HG03097 (cell line): Measurements from ENCODE around the gene MAPK13.
"Not testable (repeated sequence)": the region's sequence is repeated elsewhere in the genome, so short reads cannot be mapped to it uniquely, and the experiment has no call there.

Experiments used
- ATAC-seq: cut with Tn5 transposase; IDR thresholded peaks from one replicate; pipeline ENCODE4 v1.9.1; 2021; ENCODE audit not compliant: unreplicated experiment, low FRiP score

MAPK13 gene

DNA sequence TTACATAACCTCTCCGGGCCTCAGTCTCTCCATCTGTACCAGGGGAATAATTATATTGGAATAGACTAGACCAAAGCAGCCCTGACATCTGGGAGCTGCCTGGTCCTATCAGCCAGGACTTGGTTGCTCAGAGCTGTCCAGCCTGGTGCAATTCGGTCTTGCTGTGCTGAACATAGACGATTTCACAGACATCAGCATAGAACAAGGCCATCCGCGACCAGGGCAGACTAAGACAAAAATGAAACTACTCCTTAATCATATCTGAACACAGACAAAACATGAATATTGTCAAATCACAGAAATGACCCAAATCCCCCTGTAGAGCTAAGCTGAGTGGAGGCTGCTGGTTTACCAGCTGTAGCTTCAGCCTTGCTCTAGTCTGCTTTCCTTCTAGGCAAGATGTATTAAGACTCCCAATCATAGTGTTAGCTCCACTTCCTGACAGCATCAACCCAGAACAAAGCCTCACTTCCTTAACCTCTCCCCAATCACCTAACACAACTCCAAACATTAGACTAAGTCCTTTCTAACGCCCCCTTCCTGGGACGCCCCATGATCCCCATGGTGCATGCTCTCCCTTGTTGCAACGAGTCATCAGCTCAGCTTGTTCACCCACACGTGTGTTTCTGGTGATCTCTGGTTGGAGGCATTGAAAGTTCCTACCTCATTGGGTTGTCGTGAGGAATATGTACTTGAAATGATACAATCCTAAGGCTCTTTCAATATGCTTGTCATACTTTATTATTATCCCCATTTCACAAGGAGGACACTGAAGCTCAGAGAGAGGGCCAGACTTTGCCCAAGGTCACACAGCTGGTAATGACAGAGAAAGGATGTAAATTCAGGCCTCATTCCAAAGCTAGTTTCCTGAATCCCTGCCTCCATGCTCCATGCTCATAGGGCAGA lies 3.5 kb upstream of the MAPK13 start:
- ATAC-seq, result no peak

DNA sequence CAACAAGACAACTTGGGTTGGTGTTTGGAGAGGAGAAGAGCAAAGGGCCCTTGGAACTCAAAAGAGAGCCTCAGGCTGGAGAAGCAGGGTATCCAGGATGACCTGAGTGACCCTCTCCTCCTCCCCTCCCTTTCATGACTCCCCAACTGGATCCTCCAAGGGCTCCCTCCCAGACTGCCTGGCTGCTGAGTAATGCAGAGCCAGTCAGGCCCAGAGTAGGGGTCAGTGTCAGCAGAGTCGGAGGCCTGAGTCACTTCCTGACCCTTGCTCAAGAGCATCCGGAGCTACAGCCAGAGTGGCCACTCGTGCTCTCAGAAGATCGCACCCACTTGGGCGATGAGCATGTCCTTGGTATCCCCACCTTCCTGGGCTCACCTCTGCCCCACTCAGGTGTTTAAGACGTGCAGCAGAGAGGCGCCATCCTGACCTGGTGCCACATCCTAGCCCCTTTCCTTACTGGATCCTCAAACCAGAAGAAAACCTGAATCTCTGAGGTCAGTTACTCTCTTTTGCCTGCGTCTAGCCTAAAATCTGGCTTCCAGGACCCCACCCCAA lies 2.8 kb upstream of the MAPK13 start:
- ATAC-seq, result no peak

DNA sequence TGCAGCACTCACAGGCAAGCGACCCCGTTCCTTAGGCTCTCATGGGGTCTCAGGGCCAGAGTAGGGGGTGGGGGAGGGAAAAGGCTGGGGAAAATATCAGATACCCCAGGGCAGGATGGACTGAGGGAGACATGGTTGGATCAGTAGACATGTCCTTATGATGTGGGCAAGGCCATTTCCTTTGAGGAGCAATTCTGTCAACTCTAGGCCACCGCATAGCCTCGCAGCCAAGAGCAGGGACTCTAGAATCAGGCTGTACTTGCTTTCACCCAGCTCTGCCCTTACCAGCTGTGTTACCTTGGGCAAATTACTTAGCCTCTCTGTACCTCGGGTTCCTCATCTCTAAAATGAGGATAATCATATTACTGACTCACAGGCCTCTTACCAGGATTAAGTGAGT lies 2.2 kb upstream of the MAPK13 start:
- ATAC-seq, result no peak

DNA sequence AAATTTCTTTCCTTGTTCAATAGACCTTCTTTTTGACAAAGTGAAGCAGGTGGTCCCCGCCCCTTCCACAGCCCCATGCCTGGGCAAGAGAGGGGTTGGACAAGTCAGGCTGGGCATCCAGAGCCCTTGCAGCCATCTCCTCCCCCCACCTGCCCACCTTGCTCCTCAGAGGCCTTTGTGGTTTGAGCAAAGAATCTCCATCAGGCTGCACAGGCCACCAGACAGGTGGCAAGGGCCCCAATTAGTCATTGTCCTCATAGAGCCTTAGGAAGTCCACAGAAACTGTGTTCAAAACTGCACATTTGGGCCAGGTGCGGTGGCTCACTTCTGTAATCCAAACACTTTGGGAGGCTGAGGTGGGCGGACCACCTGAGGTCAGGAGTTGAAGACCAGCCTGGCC lies 1.5 kb upstream of the MAPK13 start:
- ATAC-seq, result no peak

DNA sequence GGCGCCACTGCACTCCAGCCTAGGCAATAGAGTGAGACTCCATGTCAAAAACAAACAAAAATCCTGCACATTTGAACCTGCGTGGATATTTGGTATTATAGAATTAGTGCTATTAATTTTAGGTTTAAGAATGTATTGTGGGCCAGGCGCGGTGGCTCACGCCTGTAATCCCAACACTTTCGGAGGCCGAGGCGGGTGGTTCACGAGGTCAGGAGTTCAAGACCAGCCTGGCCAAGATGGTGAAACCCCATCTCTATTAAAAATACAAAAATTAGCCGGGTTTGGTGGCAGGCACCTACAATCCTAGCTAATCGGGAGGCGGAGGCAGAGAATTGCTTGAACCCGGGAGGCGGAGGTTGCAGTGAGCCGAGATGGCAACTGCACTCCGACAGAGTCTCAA lies 979 bp upstream of the MAPK13 start:
- ATAC-seq, result not testable (repeated sequence)

DNA sequence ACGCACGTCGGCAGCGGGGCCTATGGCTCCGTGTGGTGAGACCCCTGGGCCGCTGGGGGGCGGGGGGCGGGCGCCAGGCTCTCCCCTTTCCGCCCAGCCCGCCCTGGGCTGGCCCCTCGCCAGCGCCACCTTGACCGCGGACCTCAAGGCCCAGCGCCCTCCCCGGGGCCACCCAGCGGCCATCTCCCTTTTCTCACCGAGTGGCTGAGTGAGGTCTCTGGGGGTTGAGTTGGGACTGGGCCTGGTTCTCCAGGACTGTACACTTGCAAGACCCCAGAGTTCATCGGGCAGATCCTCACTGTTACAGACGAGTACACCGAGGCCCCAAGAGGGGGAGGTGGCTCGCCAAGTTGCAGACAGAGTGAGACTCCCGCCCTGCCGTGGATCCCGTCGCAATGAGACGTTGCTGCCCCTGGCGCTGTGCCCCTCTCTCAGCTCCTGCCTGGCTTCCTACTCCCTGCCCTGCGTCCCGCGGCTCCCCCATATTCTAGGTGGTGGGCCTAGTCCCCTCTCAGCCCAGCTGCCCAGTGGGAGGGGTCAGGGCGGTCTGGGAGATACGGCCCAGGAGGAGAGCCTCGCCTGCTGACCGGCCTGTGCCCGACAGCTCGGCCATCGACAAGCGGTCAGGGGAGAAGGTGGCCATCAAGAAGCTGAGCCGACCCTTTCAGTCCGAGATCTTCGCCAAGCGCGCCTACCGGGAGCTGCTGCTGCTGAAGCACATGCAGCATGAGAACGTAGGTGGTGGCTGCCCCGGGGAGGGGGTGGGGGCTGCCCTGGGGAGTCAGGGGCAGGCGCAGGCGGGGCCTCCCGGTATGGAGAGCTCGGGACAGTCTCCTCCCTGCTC lies 576 bp downstream of the MAPK13 start:
- ATAC-seq, result no peak

DNA sequence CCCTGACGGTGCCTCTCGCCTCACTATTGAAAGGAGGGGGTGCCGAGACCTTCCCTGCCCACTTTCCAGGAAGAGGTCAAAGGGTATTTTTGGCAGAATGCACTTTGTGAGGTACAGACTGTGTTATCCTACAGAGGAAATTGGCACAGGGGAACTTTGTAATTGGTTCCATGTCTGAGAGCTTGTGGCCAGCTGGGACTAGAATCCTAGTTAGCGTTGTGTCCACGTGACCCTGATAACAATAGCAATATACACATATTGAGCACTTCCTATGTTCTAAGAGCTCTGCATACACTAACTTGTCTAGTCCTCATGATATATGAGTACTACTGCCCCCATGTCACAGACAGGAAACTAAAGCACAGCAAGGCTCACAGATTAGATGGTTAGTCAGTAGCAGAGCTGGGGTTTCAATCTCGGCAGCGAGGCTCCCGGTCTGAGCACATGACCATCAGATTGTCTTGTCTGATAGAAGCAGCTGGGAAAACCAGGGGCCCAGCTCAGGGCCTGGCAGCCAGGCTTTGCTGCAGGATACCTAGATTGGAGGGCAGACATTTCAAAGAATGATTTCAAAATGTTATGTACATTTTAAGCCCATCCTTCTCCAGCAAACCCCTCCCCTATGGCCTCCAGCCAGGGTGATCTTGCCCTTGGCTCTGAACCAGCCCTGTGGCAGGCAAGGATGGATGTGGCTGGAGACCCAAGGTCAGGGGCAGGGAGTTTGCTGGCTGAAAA lies 1.4 kb downstream of the MAPK13 start:
- ATAC-seq, result peak; percentile 87

DNA sequence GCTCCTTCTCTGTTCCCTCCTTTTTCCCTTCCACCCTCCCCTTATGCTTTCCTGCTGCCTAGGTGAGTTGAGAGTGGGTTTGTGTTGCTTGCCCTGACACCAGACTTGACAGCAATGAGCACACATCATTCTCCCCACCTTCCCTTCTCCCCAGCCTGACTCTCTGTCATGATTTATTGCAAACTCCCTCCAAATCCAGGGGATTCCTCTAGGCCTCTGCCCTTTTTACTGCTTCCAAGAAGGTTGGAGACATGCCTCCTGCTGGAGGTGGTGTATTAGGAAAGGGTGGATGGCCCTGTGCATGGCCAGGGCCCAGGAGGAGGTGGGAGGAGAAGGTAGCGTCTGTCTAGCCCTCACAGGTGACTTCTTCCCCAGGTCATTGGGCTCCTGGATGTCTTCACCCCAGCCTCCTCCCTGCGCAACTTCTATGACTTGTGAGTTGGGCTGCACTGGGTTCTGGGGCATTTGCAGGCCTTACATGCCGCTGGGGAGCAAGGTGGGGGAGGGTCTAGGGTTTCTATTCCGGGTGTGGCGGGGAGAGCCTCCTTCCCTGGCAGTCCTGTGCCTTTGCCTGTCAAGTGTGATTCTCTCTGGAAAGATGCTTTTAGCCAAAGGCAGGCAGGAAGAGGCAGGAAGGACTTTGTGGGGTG lies 2.1 kb downstream of the MAPK13 start:
- ATAC-seq, result no peak

DNA sequence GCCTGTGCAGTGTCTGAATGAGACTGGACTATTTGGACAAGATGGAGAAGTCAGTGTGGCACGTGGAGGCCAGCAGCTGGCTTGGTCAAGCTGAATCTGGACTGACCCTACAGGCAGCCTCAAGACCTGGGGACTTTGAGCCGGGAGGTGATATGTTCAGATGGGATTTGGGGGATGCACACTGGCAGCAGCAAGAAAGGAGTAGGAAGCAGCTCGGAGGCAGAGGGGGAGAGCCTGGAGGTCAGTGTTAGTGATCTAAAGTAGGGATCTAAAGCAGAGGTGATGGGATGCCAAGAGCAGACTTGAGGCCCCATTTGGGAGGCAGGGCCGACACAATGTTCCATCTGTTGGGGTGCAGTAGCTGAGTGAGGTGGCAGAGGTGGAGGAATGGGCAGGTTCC lies 2.8 kb downstream of the MAPK13 start:
- no peak for ATAC-seq

DNA sequence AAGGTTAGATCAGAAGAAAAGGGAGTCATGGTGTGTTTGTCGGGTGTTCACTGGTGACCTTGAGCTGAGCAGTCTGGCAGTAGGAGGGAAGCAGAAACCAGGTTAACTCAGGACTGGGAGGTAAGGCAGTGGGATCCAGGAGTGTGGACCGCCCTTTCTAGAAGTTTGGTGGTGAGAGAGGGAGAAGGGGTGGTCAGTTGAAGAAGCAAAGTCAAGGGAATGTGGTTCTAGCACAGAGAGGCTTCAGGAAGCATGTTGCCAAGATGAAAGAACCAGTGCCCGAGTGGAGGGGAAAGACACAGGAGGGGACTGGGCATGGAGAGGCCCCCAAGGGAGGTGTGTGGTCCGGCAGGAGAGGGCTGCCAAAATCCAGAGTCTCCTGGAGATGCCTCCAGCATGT lies 3.6 kb downstream of the MAPK13 start:
- ATAC-seq, result no peak

DNA sequence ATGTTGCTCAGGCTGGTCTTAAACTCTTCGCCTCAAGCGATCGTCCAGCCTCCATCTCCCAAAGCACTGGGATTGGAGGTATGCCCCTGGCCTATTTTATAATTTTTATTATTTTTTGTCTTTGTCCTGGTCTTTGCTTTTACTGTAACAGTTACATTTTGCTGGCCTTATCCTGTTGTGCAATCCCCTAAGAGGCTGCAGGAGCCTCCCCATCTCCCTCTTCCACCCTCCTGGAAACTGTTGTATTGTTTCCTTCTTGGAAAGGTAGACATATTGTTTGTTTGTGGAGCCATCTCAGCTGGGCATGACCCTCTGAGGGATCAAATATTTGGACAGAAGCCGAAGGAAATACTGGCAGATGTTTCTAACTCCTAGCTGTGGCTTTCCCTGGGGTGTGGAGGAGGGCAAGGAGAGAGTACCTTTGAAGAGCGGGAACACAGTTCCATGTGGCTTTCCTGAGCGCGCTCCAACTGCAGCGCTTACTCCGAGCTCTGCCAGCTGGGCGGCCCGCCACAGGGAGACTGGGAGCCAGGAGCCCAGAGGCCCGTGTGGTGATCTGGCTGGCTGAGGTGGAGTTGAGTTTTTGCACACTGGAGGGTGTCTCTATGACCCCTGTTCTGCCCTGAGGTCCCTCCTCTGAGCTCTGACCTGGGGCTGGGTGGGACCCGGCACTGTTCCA lies 4.9 kb downstream of the MAPK13 start:
- ATAC-seq, result no peak

DNA sequence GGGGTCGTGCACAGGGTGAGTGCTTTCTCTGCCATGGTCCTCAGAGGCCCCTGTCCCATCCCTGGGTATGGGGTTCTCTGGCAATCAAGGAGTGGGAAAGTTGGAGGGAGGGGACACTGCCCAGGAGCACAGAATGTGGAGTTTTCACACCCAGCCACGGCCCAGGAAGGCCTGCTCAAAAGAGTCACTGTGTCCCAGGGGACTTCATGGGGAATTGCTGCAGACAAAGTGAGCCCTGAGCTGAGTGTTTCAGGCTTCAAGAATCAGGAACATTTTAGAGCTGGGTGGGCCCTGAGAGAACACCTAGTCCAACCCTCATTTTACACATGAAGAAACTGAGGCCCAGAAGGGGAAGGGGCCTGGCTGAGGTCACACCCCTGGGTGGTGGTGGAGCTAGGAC lies 5.7 kb downstream of the MAPK13 start:
- no peak for ATAC-seq

DNA sequence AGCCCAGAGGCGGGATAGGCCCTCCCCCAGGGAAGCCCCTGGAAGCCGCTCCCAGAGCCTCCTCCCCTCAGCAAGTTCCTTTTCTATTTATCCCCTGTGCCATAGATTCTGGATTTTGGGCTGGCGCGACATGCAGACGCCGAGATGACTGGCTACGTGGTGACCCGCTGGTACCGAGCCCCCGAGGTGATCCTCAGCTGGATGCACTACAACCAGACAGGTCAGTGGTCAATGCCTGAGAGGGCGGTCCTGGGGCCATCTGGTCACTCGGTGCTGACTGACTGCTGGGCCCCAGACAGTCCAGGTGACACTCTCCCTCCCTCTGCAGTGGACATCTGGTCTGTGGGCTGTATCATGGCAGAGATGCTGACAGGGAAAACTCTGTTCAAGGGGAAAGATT lies 6.2 kb downstream of the MAPK13 start:
- no peak for ATAC-seq

DNA sequence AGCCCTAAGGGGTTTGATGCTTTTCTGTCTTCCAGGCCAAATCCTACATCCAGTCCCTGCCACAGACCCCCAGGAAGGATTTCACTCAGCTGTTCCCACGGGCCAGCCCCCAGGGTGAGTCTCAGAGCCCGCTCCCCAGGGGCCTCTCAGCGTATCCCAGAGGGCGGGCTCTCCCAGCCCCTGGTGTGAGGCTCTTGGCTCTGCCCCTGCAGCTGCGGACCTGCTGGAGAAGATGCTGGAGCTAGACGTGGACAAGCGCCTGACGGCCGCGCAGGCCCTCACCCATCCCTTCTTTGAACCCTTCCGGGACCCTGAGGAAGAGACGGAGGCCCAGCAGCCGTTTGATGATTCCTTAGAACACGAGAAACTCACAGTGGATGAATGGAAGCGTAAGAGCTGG lies 8.4 kb downstream of the MAPK13 start:
- ATAC-seq, result no peak

DNA sequence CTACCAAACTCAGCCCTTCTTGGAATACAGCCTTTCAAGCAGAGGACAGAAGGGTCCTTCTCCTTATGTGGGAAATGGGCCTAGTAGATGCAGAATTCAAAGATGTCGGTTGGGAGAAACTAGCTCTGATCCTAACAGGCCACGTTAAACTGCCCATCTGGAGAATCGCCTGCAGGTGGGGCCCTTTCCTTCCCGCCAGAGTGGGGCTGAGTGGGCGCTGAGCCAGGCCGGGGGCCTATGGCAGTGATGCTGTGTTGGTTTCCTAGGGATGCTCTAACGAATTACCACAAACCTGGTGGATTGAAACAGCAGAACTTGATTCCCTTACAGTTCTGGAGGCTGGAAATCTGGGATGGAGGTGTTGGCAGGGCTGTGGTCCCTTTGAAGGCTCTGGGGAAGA lies 9.1 kb downstream of the MAPK13 start:
- no peak for ATAC-seq

DNA sequence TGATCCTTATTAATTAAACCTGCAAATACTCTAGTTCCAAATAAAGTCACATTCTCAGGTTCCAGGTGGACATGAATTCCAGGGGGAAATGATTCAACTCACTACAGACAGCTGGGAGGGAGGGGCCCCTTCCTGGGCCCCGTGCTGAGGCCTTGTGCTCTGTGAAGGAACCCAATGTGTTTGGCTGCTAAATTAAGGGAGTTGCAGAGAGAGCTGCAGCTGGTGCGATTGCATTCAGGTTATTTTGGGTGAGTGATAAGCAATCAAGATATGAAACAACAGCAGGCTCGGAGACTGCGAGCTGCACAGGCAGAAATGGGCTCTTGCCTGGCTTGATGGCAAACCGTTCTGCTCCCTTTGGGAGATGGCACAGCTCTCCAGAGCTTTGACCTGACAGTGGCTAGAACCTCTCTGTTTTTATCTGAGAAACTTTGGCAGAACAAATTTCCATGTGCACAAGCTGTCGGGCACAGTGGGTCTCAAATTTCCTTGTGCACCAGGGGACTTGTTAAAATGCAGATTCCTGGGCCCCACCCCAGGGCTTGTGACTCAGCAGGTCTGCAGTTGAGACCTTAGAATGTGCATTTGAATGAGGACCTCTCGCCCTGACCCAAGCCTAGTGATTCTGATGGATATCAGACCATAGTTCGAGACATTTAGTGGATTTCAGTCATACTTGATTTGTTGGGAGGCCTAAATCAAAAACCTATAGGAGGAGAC lies 9.8 kb downstream of the MAPK13 start:
- no peak for ATAC-seq

DNA sequence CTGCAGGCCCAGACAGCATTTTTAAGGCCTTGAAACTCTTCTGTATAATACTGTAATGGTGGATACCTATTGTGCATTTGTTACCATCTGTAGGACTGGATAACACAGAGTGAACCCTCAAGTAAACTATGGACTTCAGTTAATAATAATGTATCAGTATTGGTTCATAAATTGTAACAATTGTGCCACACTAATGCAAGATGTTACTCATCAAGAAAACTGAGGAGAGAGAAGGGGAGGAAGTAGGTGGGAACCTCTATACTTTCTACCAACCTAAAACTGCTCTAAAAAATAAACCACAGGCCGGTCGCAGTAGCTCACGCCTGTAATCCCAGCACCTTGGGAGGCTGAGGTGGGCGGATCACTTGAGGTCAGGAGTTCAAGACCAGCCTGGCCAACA lies 10.8 kb downstream of the MAPK13 start:
- no peak for ATAC-seq

DNA sequence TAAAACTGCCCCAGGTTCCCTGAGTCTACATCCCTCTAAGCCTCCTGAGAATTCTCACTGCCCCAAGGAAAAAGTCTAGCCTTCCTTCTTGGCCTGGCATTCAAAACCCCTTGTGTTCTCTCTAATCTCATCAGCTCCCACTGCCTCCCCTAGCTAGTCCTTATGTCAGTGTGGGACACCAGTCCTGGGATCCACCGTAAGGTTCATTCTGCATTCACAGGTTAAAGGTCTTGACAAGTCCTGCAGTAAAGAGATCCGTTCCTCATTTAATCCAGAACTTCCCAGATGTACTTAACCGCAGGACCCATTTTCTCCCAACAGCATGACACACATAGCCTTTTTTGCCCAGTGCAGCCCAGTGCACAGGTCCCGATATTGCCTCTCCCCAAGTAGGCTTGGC lies 11.6 kb downstream of the MAPK13 start:
- no peak for ATAC-seq
